GM18498 (cell line): ENCODE data around the gene RAB17.
"Not testable (repeated sequence)": the region's sequence is repeated elsewhere in the genome, so short reads cannot be mapped to it uniquely, and the experiment has no call there.

Experiments
- ATAC-seq: cut with Tn5 transposase; IDR thresholded peaks from one replicate; pipeline ENCODE4 v1.9.1; 2021; ENCODE audit warnings: mild to moderate bottlenecking, moderate library complexity; ENCODE audit not compliant: unreplicated experiment

RAB17 gene

DNA sequence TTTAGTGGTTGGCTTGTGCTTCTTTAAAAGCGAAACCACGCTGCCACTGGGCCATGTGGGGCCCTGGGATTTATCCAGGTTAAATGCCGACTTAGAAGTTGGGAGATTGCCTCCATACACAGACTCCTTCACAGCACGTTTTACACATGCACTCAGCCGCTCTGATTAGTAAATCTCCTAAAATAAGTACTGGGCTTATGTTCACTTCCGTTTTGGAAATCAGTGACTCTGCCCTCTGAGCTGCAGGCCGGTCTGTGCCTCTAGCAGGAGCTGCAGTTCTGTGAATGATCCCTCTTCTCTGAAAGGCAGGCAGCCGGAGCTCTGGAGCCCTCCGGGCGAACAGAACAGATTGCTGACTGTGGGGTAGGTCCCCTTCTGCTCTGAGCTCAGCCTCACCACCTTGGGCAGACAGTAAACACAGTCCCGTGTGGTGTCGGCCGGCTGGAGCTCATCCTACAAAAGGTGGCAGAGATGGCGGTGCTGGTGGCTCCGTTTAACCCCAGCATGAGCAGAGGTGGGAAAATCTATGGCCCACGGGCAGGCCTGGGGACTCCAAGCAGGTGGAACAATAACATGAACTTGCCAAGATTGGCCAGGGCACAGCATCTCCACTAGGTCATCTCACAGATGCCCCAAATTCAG, 9.8 kb upstream of the RAB17 start:
- no peak for ATAC-seq

DNA sequence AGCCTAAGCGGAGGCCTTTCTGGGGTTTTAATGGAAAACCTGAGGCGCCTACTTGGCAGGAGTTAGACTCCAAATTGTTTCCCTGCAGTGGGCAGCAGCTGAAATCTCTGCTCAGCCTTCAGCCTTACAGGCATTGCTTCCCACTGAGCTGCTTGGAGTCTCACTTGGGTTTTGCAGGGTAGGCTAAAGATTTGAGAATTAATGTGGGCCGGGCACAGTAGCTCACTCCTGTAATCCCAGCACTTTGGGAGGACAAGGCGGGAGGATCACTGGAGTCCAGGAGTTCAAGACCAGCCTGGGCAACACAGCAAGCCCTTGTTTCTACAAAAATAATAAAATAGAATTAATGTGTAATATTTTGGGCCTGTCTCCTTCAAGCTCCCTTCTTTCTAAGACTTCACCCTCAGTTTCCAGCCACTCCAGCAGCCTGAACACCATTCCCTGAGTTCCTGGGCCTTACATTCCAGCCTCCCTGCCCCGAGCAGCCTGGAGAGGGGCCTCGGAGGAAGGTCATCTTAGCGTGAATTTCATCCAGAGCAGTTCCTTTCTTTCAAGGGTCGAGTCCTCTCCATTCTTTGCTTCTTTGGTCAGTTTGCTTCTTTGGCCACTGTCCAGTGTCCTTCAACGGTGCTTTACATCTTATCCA, 9.1 kb upstream of the RAB17 start:
- ATAC-seq: no peak

DNA sequence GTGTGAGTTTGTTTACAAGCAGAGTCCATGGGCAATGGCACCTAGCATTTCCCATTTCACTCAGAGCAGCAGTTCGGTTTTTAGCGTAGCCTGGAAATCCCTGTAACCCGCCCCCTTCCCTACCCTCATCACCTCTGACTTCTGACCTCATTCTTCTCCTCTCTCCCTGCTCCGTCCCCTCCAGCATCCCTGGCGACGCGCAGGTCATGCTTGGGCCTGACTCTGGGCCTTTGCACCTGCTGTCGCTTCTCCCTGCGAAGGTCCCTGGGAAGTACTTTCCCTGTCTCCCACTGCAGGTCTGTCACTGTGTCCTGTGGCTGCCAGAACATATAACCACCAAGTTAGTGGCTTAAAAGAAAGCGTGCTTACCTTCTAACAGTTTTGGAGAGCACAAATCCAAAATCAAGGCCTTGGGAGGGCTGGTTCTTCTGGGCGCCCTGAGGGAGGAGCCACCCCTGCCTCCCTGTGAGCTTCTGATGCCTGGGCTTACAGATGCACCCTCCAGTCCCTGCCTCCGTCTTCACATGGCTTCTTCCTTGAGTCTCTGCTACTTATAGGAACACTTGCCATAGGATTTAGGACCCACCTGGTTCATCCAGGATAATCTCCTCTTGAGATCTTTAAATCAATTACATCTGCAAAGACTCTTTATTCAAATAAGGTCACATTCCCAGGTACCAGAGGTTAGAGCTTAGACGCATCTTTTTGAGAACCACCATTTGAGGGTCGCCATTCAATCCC, 8.1 kb upstream of the RAB17 start:
- ATAC-seq: no peak

DNA sequence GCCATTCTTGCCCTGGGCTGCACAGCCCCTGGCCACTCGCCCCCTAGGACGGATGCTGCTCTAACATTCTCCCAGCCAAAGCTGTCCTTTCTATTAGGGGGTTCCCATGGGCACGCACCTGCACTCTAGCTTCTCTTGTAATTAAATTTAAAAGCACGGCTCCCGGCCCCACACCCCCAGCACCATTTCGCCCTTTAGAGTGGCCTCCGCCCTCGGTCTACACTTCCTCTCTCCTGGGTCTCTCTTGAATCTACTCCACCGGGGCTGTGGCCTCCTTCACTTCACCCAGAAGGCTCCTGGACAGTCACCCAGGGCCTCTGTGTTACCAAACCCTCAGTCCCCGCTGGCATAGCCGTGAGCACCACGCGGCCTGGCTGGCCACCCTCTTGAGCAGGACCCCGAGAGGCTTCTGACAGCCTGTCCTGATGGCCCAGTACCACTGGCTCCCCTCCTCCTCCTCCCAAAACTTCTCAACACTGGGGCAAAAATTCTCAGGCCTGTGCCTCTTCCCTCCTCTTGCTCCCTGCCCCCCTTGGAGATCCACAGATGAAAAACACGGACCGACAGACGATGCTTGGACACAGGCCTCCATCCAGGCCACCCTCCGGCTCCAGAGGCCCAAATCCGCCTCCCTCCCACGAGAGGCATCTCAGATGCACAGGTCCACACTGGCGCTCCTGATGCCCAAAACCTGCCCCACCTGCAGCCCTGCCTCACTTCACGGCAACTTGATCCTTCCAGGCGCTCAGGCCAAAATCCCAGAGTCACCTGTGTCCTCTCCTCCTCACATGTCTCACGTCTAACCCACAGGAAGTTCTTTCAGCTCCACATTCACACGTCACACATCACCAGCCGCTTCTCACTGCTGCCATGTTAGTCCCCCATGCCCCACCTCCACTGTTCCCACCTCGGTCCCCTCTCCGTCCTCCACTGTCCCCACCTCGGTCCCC, 6.9 kb upstream of the RAB17 start:
- no peak for ATAC-seq

DNA sequence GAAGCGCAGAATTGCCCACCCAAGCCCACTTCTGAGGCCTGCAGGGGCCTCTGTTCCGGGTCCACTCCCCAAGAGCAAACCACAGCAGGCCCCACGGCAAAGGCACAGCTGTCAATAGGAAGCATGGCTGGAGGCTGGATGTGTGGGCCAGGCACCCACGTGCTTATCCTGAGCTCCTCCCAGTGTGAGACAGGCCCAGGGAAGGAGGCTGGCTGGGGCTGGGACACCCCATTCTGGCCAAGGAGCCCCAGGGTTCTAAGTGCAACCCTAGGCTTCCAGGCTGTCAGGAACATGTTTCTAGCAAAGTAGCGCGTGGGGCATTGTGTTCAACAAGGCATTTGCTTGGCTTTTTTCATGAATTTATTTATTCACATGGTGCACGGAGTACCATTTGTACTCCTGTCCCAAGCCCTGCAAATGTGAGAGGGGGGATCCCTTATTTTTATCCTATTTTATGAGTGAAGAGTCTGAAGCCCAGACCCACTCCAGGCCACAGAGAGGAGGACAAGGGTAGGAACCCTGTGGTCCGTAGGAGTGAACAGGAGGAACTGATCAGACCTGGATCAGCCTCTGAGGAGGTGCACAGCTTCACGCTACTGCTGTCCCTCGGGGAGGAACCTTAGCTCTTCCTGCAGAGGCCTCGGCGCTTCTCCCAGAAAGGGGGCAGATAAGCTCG, 6.1 kb upstream of the RAB17 start:
- no peak for ATAC-seq

DNA sequence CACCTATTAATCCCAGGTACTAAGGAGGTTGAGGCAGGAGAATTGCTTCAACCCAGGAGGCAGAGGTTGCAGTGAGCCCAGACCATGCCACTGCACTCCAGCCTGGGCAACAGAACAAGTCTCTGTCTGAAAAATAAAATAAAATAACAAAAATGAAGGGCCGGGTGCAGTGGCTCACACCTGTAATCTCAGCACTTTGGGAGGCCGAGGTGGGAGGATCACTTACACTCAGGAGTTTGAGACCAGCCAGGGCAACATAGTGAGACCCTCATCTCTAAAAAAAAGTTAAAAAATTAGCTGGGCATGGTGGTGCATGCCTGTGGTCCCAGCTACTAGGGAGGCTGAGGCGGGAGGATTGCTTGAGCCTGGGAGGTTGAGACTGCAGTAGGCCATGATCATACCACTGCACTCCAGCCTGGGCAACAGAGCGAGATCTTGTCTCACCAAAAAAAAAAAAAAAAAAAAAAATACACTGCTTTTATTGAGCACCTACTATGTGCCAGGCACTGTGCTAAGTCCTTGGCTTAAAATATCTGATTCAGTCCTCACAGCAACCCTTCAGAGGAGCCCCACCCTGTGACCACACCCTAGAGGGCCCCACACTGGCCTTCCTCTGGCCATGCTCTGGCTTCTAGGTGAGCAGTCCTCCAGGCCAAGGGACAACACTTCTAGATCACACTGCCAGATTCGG, 5.4 kb upstream of the RAB17 start:
- ATAC-seq: not testable (repeated sequence)

DNA sequence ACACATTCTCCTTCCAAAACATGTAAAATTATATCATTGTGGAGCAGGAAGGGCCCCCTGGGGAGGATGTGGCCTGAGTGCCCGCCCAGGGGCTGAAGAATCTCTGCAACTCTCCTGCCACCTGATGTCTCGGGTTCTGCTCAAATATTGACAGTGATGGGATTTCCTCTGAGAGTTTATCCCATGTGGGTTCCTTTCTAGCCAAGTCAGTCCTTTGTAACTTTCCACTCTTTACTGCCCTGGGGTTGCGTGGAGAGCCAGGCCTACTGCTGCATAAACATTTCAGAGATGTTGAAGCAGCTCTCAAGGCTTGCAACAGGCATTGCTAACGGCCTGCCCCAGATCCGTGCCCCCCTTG, 4.0 kb upstream of the RAB17 start:
- no peak for ATAC-seq

DNA sequence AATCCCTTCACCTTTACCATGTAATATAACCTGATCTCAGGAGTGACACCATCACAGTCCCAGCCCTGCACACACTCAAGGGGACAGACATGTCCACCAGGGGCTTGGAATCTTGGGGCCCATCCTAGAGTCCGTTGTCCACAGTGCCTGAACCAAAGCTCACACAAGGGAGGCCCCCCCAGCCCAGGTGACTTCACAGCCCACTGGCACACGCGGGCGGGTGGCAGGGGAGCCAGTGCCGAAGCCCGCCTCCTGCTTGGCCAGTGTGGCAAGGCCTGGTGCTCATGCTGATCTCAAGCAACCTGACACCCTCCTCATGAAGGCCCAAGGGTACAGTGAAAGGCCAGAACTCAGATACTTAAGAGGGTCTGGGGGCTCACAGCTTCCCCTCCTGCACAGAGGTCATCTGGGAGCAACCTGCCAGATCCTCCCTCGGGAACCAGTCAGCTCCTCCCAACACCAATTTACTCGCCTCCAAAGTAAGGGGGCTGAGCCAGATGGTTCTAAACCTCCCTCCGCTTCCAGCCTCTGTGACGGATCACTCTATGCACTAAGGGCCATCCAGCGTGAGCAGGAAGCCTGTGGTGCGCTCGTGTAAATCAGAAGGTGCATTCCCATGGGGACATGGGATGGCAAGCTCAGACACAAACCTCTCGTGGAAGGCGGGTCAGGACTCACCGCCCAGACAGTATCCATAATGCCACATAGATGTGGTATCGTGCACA, 3.2 kb upstream of the RAB17 start:
- ATAC-seq: no peak

DNA sequence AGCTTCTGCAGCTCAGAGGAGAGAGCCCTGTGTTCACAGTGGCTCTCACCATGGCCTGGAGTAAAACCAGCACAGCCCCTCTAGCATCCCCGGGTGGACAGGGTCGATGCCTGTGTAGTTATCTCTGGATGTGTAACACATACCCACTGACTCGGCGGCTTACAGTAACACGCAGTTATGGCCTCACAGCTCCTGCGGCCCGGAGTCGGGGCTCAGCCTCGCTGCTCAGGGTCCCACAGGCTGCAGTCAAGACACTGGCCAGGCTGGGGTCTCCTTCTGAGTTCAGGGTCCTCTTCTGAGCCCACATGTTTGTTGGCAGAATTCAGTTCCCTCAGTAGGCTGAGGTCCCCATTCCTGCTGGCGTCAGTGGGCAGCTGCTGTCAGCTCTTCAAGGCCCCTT, 2.5 kb upstream of the RAB17 start:
- ATAC-seq: no peak

DNA sequence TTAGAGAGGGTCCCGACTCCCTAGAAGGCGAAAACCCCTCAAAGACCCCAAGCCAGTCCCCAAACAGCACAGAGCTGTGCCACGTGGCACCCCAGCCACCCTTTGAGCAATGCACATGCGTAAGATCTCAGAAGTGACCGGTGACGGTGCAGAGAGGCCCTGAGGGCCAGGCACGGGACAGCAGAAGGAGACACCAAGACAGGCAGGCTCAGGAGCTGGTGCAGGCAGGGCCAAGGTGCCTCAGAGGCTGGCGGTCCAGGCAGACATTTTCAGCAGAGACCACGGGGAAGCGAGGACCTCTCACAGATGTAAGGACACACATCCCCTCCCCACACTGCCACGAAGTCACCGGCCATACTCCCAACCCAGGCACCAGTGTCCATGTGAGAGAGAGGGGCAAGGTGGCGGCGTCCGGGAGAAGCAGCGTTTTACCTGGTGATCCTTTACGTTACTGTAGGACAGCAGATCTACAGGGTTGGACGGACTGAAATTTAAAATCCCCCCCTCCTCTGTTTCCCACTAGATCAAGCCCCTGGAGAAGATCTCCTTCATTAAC, 2.0 kb upstream of the RAB17 start:
- ATAC-seq: no peak

DNA sequence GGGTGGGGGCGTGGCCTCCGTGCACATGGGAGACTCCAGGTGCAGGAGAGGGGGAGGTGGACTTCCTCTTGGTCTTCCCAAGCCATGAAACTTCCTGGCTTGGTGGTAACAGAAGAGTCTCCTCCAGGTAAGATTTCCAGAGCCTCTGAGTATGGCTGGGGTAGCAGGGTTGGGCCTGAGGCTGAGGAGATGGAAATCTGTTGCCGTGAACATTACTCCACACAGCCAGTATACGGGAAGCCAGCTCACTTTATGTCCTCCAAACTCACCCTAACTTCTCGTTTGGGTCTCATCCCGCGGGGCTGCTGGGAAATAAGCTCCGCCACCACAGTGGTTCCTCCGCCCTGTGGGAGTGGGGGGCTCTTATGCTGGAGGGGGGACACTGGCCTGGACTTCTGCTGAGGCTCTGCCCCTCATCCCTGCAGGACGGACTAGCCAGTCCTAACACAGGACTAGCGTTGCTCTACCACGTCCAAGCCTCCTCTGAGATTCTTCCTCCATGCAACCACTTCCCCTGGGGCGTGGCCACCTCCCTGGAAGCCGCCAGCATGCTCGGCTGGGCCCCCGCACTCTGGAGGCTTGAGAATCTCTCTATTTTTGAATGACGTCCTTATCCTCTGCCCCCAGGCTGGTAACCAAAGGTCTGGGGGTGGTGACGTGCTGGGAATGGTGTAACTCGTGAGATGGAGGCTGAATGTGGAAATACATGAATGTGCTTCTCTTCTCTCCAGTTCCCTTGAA, 777 bp upstream of the RAB17 start:
- no peak for ATAC-seq

DNA sequence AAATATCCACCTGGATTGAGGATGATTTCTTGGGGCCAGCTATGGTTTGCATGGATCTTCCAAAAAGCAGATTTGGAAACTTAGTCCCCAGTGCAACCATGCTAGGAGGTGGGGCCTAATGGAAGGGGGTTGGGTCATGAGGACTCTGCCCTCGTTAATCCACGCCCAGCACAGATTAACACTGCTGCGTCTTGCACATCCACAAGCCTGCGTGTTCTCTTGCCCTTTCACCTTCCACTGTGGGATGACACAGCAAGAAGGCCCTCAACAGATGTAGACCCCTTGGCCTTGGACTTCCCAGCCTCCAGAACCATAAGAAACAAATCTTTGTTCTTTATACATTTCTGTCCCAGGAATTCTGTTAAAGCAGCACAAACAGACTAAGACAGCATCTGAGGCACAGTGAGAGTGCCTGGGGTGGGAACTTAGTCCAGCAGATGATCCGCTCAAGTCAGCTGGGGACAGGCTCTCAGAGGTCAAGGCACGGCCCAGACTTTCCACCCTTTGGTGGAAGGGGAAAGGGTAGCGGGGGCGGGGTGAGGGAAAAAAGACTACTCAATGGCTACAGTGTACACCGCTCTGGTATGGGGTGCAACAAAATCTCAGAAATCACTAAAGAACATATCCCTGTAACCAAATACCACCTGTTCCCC, 2.4 kb downstream of the RAB17 start:
- ATAC-seq: no peak

DNA sequence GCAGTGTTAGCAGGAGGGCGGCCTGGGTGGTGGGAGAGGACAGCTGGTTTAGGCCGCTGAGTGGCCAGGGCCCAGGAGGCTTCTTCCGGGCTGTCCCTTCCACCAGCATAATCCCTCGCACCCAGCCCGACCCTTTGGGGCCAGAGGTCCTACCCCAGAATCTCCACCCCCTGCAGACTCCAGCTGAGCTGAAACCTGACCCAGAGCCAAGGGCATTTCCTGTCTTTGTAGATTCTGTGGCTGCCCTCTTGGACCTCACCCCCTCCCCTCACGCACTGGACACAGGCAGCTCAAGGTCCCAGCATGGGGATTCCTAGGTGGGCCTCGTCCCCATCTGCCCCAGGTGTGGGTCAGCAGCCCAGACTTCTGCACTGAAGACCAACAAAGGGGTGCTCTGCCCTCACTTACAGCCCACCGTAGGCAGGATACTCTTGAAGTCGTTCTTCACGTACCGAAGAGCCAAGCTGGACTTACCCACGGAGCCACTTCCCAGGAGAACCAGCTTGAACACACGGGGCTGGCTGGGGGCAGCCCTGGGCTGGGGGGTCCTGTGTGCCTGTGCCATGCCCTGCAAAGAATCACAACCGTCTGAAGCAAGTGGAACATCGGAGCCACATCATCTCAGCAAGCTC, 4.8 kb downstream of the RAB17 start:
- no peak for ATAC-seq

DNA sequence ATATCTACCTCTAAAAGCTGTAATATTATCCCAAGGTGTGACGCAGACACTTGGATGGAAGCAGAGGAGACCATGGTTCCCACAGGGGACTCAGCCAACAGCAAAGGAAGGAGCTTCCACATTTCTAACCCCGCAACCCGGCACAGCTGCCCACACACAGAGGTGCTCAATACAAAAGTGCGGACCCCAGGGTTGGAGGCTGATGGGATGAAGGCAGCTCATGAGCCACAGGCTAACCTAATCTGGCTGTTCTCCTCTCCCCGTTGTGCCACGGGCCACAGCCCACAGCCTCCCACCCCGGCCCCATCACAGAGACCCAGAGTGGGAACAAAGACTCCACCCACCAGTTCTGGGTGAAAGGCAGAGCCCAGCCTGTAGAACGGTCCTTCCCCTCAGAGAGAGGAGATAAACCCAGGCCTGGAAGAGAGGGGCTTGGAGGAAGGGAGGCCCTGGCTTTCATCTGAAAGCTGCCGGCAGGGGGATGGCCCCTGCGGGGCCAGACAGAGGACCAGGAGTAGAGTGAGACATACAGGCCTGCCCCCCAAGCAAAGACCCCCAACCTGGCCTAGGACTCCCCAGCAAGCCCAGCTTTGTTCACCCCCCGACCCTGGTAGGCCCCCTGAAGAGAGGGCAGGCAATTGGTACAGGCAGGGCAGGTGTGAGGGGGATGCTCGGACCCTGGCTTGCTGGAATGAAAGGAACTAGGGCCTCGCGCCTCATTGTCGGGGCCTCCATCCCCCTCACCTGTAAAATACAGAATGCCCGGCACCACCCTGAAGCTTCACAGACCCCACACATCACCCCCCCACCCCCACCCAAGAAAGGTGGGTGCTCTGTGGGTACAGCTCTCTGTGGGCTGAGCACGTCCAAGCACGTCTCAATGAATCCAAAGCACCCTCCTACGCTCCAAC, 6.9 kb downstream of the RAB17 start:
- no peak for ATAC-seq

DNA sequence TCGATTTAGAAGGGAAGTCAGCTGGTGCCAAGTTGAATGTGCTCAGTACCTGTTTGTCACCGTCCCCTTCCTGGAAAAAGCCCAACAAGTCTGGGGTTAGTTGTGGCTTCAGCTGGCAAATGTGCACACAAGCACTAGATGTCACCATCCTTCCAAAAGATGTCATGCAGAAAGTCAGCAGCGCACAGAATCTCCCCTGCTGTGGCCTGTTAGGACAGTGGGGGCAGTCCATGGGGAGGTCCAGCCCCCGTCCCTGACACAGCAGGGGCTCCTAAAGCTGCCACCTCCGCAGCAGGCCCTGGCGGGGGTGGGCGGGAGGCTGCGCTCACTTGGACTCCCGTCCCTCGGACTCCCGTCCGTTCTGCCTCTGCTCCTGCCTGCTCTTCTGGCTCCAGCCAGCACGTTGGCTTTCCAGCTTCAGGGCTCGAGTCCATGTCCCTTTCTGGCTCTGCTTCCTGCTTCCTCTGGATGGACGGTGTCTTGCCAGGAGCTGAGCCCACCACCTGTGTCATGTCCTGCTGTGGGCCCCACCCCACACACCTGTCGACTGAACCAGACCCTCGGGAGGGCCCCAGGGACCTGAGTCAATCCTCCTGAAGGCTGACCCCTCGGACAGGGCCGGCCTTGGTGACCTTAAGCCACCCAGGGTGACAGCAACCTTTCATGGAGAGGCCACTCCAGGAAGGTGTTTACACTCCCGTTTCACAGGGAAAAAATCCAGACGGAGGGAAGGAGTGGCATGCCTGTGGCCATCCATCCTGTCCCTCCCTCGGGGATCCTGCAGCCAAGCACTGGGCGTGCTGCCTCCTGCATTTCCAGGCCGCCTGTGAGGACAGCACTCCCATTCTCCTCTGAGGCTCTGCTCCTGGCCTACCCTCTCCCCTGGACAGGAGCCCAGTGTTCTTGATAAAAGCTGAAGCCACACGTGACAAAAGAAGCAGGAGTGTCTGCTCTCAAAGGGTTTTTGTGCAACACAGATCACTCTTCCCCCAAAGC, 8.5 kb downstream of the RAB17 start:
- ATAC-seq: no peak
